SH-SY5Y (cell line): ENCODE results near the gene CPXM2.

Experiments used
- GATA2 ChIP-seq: IDR thresholded peaks from 2 replicates; pipeline ENCODE4 v1.6.1; 2011; ENCODE audit warnings: mild to moderate bottlenecking, low read depth, low read length
- GATA3 ChIP-seq: IDR thresholded peaks from 2 replicates; pipeline ENCODE4 v1.6.1; 2011; ENCODE audit warnings: low read depth, mild to moderate bottlenecking, low read length, moderate library complexity

The CPXM2 gene

GRCh38 chr10:123889821-123890220, 1.8 kb downstream of the CPXM2 start:
- no peak for TF ChIP-seq GATA2
- TF ChIP-seq GATA3 = no peak

- TF ChIP-seq GATA3 = no peak
- no peak for TF ChIP-seq GATA2
Observed at GRCh38 chr10:123888751-123889150, 2.9 kb downstream of the CPXM2 start.

GRCh38 chr10:123888256-123888655, 3.4 kb downstream of the CPXM2 start:
- TF ChIP-seq GATA2 = no peak
- TF ChIP-seq GATA3 = no peak

- TF ChIP-seq GATA2 (no peak), GATA3 (no peak)
Observed at GRCh38 chr10:123886292-123886691, 5.3 kb downstream of the CPXM2 start.

- no peak for TF ChIP-seq GATA2
- TF ChIP-seq GATA3 = no peak
Observed at GRCh38 chr10:123885406-123886170, 6.0 kb downstream of the CPXM2 start.

GRCh38 chr10:123884907-123885381, 6.7 kb downstream of the CPXM2 start:
- TF ChIP-seq GATA3 (no peak), GATA2 (no peak)

- TF ChIP-seq GATA2 = no peak
- TF ChIP-seq GATA3 = no peak
Observed at GRCh38 chr10:123884351-123884906, 7.2 kb downstream of the CPXM2 start.

- no peak for TF ChIP-seq GATA3
- no peak for TF ChIP-seq GATA2
Observed at GRCh38 chr10:123883673-123884320, 7.8 kb downstream of the CPXM2 start.

GRCh38 chr10:123882681-123883445, 8.7 kb downstream of the CPXM2 start:
- TF ChIP-seq GATA3 (no peak), GATA2 (no peak)

GRCh38 chr10:123882177-123882576, 9.4 kb downstream of the CPXM2 start:
- TF ChIP-seq GATA3 (no peak), GATA2 (no peak)

- no peak for TF ChIP-seq GATA2
- no peak for TF ChIP-seq GATA3
Observed at GRCh38 chr10:123879606-123880257, 11.9 kb downstream of the CPXM2 start.

GRCh38 chr10:123878666-123879303, 12.8 kb downstream of the CPXM2 start:
- TF ChIP-seq GATA2 (no peak), GATA3 (no peak)

GRCh38 chr10:123870260-123870659, 21.3 kb downstream of the CPXM2 start:
- no peak for TF ChIP-seq GATA3
- no peak for TF ChIP-seq GATA2

- TF ChIP-seq GATA3 (no peak), GATA2 (no peak)
Observed at GRCh38 chr10:123869020-123869414, 22.6 kb downstream of the CPXM2 start.
